Spinal cord (tissue), 10 donors: ENCODE data around the gene NAA38. TPM values are rescaled to one million over a fixed set of nuclear protein-coding genes. Genes with fewer than 3 reads are reported as not detected.

Experiments used
- DNase-seq, 6 donors: peaks; one replicate each; pipeline versions ENCODE4 v3.0.0 to v3.0.0-alpha.2; 2013 to 2015; ENCODE audit warnings: low spot score in 6 of 6, low read depth in 4 of 6
- H3K27ac ChIP-seq: one replicate; pipeline ENCODE4 v1.5.1; 2013; ENCODE audit warnings: low read depth, low read length, control low read depth
- H3K27me3 ChIP-seq: one replicate; pipeline ENCODE4 v1.6.1; 2013; ENCODE audit warnings: low read length; ENCODE audit not compliant: control insufficient read depth, insufficient read depth
- H3K36me3 ChIP-seq: one replicate; pipeline ENCODE4 v1.6.1; 2013; ENCODE audit warnings: low read length; ENCODE audit not compliant: control insufficient read depth, insufficient read depth
- H3K4me1 ChIP-seq: one replicate; pipeline ENCODE4 v1.6.1; 2013; ENCODE audit warnings: low read length; ENCODE audit not compliant: control insufficient read depth, insufficient read depth
- H3K4me3 ChIP-seq: one replicate; pipeline ENCODE4 v1.5.1; 2013; ENCODE audit warnings: low read depth, low read length, control low read depth
- H3K9me3 ChIP-seq: one replicate; pipeline ENCODE4 v1.6.1; 2013; ENCODE audit warnings: low read length; ENCODE audit not compliant: control insufficient read depth, insufficient read depth
- WGBS: methylation state at CpG from one replicate; pipeline ENCODE4 v1.1.5; 2013; ENCODE audit warnings: missing lambda C conversion rate; ENCODE audit not compliant: insufficient coverage; 5-methylcytosine and 5-hydroxymethylcytosine counted together
- polyA plus RNA-seq, 2 donors: library from polyadenylated mRNA; unstranded; fragments of 120-200 nt; gene quantifications; one replicate each; pipeline ENCODE4 v1.2.1, GENCODE V29; 2013; ENCODE audit not compliant: insufficient read length in 2 of 2
- total RNA-seq, 2 donors: library from RNA; depleted of rRNA in 1 of 2; stranded (reverse); fragments of 120-200 nt in 1 of 2; fragments of >200 nt in 1 of 2; gene quantifications; one replicate each; pipeline versions ENCODE4 v1.2.3 to v1.2.4, GENCODE V29; 2013 to 2014
- donor health status: healthy.

Gene NAA38
- total and polyA plus RNA-seq, 4 donors = 46.4 to 167 (median 104) TPM

GRCh38 chr17:7837408-7838088, 19.8 kb downstream of the NAA38 start:
- Histone ChIP-seq H3K4me1 (peaks cover 66% of the 10 kb centered on the region), H3K4me3 (peak overlapping the region; percentile 97), H3K36me3 (no peaks in the 10 kb centered on the region), H3K27ac (peak overlapping the region; percentile 99), H3K27me3 (no peaks in the 10 kb centered on the region), H3K9me3 (no peaks in the 10 kb centered on the region)
- WGBS = 3% methylated on average over 4 of the region's 8 CpGs
- peak in 1 of 6 donors; percentile 33 for DNase-seq

DNA sequence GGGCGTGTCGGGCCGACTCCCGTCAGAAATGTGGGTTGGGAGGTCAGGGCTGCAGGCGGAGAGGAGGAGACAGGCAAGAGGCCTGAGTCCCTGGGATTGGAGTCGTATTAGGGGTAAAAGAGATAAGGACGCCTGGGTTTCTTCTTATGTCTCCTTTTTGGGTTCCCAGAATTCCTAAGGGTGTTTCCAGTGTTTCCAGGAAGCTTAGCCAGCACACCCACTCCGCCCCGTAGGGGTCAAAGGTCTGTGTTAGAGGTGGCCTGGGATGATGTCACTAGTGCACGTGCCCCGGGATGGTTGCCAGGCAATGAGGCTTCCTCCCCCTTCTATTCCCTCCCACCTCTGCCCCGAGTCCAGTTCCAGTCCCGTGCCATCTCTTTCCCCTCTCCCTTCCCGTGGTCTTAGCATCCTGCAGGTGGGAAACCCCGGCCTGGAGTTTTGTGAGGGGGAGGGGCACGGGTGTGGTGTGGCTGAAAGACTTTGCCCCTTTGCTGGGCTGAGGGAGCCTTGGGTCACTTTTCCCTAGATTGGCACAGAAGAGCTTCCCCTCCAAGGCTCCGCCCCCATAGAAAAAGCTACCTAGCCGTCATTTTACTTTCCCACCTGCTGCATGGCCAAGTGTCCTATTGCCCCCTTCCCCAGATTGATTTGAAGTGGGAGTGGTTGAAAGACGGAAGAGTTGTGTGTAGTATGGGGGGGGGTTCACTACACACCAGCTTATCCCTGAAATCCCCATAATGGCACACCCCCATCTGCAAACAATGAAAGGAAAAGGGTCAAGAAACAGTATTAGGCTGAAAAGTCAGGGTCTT, 20.6 kb downstream of the NAA38 start:
- Histone ChIP-seq H3K27ac (peak overlapping the region; percentile 99), H3K27me3 (no peaks in the 10 kb centered on the region), H3K4me3 (peak overlapping the region; percentile 97), H3K9me3 (no peaks in the 10 kb centered on the region), H3K36me3 (no peaks in the 10 kb centered on the region), H3K4me1 (peaks cover 61% of the 10 kb centered on the region)
- WGBS = 0% methylated on average over 7 of the region's 19 CpGs
- peak in 5 of 6 donors; percentile 87 to 97 (median 91) for DNase-seq

DNA sequence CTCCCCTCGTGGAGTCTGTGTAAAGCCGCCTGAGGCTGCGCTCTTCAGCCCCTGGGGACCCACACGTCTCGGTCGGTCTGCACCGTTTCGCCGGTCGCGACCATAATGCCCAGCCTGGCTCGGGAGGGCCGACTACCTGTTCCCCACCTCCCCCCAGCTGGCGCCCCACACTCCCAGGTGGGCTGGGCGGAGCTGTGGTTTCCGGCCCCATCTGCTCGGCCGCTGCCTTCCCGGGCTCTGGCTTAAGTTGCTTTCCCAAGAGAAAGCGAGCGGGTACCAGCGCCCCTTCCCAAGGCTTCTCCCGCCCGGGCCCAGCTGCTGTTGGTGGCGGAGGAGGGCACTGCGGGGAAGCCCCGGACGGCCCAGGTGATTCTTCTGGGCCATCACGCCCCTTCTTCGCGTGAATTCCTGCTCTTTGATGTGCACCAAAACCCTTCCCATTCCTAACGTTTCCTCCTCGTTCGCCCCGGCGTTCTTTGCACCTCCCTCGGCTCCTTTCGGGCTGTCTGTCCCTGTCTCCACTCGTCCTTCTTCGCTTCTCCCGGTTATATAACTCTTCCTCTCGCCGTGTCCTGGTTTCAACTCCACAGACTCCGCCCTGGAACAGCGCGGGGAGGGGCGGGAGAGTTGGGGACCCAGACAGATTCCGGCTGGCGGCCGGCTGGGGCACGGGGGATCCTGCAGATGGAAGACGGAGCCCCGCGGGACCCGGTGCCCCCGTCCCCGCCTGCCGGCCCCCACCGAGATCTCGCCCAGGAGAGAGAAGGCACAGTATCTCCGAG, 21.4 kb downstream of the NAA38 start:
- no peaks in the 10 kb centered on the region for H3K9me3 ChIP-seq
- H3K27ac ChIP-seq = peak overlapping the region; percentile 99
- peak overlapping the region; percentile 97 for H3K4me3 ChIP-seq
- H3K27me3 ChIP-seq = no peaks in the 10 kb centered on the region
- DNase-seq = peak in 3 of 6 donors; percentile 60 to 91 (median 86)
- peaks cover 56% of the 10 kb centered on the region for H3K4me1 ChIP-seq
- WGBS = under 1% methylated on average over 61 of the region's 61 CpGs
- H3K36me3 ChIP-seq = no peaks in the 10 kb centered on the region

DNA sequence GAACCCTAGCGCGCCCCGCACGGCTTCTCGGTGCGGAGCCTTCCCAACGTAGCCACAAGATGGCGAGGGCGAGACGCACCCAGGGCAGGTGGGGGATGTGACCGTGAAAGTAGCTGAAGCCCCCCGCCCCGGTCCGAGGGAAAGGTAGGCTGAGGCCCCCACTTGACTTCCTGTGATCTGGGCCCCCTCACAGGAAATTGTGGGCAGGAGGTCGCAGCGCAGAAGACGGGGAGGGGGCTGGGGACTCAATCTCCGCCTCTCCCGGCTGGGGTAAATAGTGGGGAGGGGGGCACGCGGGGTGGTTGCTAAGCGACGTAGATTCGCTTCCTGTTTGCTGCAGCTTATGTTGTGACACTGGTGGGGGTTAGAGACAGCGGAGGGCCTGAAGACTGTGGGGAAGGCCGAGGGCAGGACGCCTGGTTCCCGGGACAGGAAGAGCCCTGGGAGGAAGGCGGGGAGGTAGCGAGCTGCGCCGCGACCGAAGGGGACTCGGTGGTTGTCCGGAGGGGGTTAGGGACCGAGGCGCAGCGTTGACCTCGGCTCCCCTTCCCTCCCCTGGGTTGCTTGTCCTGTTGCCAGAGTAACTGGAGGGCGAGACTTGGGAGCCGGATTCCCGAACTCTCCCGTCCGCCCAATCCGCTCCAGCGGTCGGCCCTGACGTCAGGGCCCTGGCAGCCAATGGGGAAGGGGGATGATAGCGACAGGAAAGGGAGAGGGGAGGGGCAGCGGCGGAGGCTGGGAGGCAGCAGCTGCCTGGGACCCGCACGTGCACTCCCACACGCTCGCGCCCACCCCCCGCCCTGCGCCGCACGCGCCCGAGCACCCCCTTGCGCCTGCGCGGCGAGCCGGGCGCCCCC, 22.2 kb downstream of the NAA38 start:
- peaks cover 54% of the 10 kb centered on the region for H3K4me1 ChIP-seq
- peak overlapping the region; percentile 97 for H3K4me3 ChIP-seq
- H3K27ac ChIP-seq = peak overlapping the region; percentile 99
- H3K36me3 ChIP-seq = no peaks in the 10 kb centered on the region
- DNase-seq = peak; percentile 97 to 100 (median 98)
- WGBS = 0% methylated on average over 68 of the region's 69 CpGs
- H3K9me3 ChIP-seq = no peaks in the 10 kb centered on the region
- no peaks in the 10 kb centered on the region for H3K27me3 ChIP-seq

DNA sequence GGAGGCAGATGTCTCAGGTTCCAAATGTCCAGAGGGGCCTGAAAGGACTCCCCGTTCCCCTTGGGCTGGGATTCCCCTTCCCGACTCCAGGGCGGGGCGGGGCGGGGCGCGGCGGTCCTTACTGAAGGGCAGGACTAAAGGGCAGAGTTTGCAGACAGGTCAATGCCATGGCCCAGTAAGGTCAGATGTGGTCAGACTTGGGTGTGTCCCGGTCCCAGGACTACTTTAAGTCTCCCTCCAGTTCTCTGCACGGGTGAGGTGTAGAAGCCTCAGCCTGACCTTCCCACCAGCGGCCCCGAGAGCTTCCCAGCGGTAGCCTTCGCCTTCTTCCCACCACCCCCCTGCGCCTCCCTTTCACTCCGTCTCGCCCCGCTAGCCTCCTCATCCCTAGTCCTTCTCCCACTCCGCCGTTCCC, 22.8 kb downstream of the NAA38 start:
- Histone ChIP-seq H3K27ac (peak overlapping the region; percentile 99), H3K36me3 (no peaks in the 10 kb centered on the region), H3K4me1 (peaks cover 49% of the 10 kb centered on the region), H3K4me3 (peak overlapping the region; percentile 89), H3K9me3 (no peaks in the 10 kb centered on the region), H3K27me3 (no peaks in the 10 kb centered on the region)
- whole genome bisulfite sequencing = 0% methylated on average over 10 of the region's 20 CpGs
- peak in 2 of 6 donors; percentile 15 to 47 for DNase-seq

GRCh38 chr17:7833795-7834541, 23.4 kb downstream of the NAA38 start, which contains the start of gene KDM6B:
KDM6B (plus strand) TSS chr17:7834217; CDS start chr17:7845555, 11,338 bp downstream.
- H3K4me1 ChIP-seq = peaks cover 44% of the 10 kb centered on the region
- H3K4me3 ChIP-seq = peak within 1 kb of the TSS; percentile 89
- no peaks in the 10 kb centered on the region for H3K27me3 ChIP-seq
- peak within 1 kb of the TSS; percentile 99 for H3K27ac ChIP-seq
- H3K36me3 ChIP-seq = no peaks in the 10 kb centered on the region
- WGBS = under 1% methylated on average over 41 of the region's 49 CpGs
- no peaks in the 10 kb centered on the region for H3K9me3 ChIP-seq
- DNase-seq = peak in 4 of 6 donors; percentile 60 to 94 (median 76)

DNA sequence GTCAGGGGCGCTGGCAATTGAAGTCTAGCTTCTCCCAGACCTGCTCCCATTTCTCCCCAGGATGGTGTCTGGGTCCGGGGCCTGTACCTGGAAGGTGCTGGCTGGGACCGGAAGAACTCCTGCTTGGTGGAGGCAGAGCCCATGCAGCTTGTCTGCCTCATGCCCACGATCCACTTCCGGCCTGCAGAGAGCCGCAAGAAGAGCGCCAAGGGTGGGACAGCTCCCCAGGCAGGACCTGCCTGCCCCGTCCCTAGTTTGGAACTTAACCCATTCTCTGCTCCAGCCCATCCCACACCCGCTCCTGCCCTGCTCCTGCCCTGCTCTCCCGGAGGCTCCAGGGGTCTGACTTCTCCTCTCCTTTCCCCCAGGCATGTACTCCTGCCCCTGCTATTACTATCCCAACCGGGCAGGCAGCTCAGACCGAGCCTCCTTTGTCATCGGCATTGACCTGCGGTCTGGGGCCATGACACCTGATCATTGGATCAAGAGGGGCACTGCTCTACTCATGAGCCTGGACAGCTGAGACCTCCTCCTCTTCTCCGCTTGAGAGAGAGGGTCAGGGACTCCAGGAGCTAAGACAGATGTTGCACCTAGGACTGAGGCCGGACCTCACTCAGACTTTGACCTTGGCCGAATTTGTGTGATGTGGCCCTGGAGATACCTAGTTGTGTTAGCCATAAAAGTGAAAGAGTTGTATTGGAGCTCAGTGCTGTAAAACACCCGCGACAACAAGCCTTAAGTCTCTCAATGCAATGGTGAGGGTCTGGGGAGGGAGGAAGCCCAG, 24.2 kb downstream of the NAA38 start:
- Histone ChIP-seq H3K9me3 (no peaks in the 10 kb centered on the region), H3K4me3 (peak overlapping the region; percentile 89), H3K27me3 (no peaks in the 10 kb centered on the region), H3K36me3 (no peaks in the 10 kb centered on the region), H3K4me1 (peaks cover 37% of the 10 kb centered on the region), H3K27ac (no peak overlapping the region)
- DNase-seq = no peak
- WGBS = 32% methylated on average over 18 of the region's 19 CpGs

- Histone ChIP-seq H3K27ac (no peak overlapping the region), H3K36me3 (no peaks in the 10 kb centered on the region), H3K9me3 (no peaks in the 10 kb centered on the region), H3K4me1 (peaks cover 37% of the 10 kb centered on the region), H3K27me3 (no peaks in the 10 kb centered on the region), H3K4me3 (no peak overlapping the region)
- DNase-seq = no peak
- WGBS = 85% methylated on average over 4 of the region's 10 CpGs
These were observed 24.9 kb downstream of the NAA38 start for GRCh38 chr17:7832431-7832830.
